RKO (cell line): ENCODE results near the gene CD40LG.

ENCODE experiments used
- DNase-seq: peaks from one replicate; pipeline ENCODE4 v3.0.0-alpha.2; 2016; ENCODE audit warnings: low spot score

Gene CD40LG

GRCh38 chrX:136652822-136653723 lies 5.1 kb downstream of the CD40LG start:
- DNase-seq: peak; percentile 1

- no peak for DNase-seq
These were observed 8.5 kb downstream of the CD40LG start for GRCh38 chrX:136656361-136656964.

- no peak for DNase-seq
These were observed 10.2 kb downstream of the CD40LG start for GRCh38 chrX:136658151-136658550.

- no peak for DNase-seq
These were observed 11.2 kb downstream of the CD40LG start for GRCh38 chrX:136659174-136659573.

- no peak for DNase-seq
These were observed 12.9 kb downstream of the CD40LG start for GRCh38 chrX:136660896-136661295.

GRCh38 chrX:136662104-136662503 lies 14.1 kb downstream of the CD40LG start:
- no peak for DNase-seq

GRCh38 chrX:136662976-136663375 lies 15.0 kb downstream of the CD40LG start:
- DNase-seq: no peak

- no peak for DNase-seq
These were observed 17.4 kb downstream of the CD40LG start for GRCh38 chrX:136665258-136665900.

GRCh38 chrX:136666088-136666487 lies 18.1 kb downstream of the CD40LG start:
- no peak for DNase-seq

GRCh38 chrX:136667446-136668168 lies 19.6 kb downstream of the CD40LG start:
- no peak for DNase-seq

GRCh38 chrX:136671006-136671610 lies 23.1 kb downstream of the CD40LG start:
- no peak for DNase-seq

- DNase-seq: no peak
These were observed 26.5 kb downstream of the CD40LG start for GRCh38 chrX:136674270-136674985.

GRCh38 chrX:136679531-136679930 lies 31.6 kb downstream of the CD40LG start:
- no peak for DNase-seq

- no peak for DNase-seq
These were observed 36.2 kb downstream of the CD40LG start for GRCh38 chrX:136684120-136684519.

- DNase-seq: no peak
These were observed 39.5 kb downstream of the CD40LG start for GRCh38 chrX:136687457-136687856.

- no peak for DNase-seq
These were observed 41.5 kb downstream of the CD40LG start for GRCh38 chrX:136689436-136689835.

- peak; percentile 5 for DNase-seq
These were observed 43.3 kb downstream of the CD40LG start for GRCh38 chrX:136691028-136691809.

GRCh38 chrX:136692271-136692670 lies 44.3 kb downstream of the CD40LG start:
- DNase-seq: no peak

- peak; percentile 73 for DNase-seq
These were observed 46.6 kb downstream of the CD40LG start for GRCh38 chrX:136694431-136695087.

- DNase-seq: no peak
These were observed 49.2 kb downstream of the CD40LG start for GRCh38 chrX:136697156-136697555.
